ENCODE data around the gene SFPQ. TPM values are rescaled to one million over a fixed set of nuclear protein-coding genes. Genes with fewer than 3 reads are reported as not detected.
A peak's percentile ranks its signal among the peaks of the same experiment; 100 is the strongest.

SFPQ gene
- total RNA-seq, 1 experiment from 2014 or later, result 285 TPM

- POLR2A ChIA-PET, result no interaction called here
- Histone ChIP-seq H3K4me1 (peaks cover 12% of the 10 kb centered on the region), H3K27me3 (replicated peaks; ENCODE audit: control insufficient read depth, insufficient read depth, low read length) (no peaks in the 10 kb centered on the region), H3K36me3 (ENCODE audit: control insufficient read depth, insufficient read depth, low read length) (no peaks in the 10 kb centered on the region; the same call in 1 of the 2 replicates), H3K4me3 (ENCODE audit: low read depth, low read length) (peak overlapping the region; percentile 52), H3K9me3 (no peaks in the 10 kb centered on the region)
- H3K36me3 Mint-ChIP-seq (ENCODE audit: insufficient read depth, unreplicated experiment), result peaks cover 67% of the 10 kb centered on the region
- no peaks in the 10 kb centered on the region for H3K9me3 Mint-ChIP-seq (ENCODE audit: unreplicated experiment)
- H3K4me1 Mint-ChIP-seq (ENCODE audit: low read depth, unreplicated experiment), result peaks cover 30% of the 10 kb centered on the region
- CTCF ChIA-PET, result no interaction called here
- intact Hi-C loops (cut with micrococcal nuclease; ENCODE audit: unreplicated experiment), result loop anchor here (5.0 kb wide), 1 partner anchor 366 kb away; the partner anchor contains the start of genes KIAA0319L and NCDN
- no peak for DNase-seq
- no peaks in the 10 kb centered on the region for H3K27me3 Mint-ChIP-seq (ENCODE audit: insufficient read depth, unreplicated experiment)
- peak overlapping the region; percentile 88 for H3K27ac Mint-ChIP-seq (ENCODE audit: unreplicated experiment)
- BruUV-seq (replicated peaks), result no TSS peak
- H3K4me3 Mint-ChIP-seq (ENCODE audit: unreplicated experiment), result peak overlapping the region; percentile 89
- TF ChIP-seq CTCF (IDR thresholded peaks at IDR 0.05; ENCODE audit: insufficient read depth in 1 of 2, low read depth in 1 of 2, low read length in 1 of 2, severe bottlenecking in 1 of 2, unreplicated experiment in 1 of 2), result no peak
These were observed 1.4 kb downstream of the SFPQ start for GRCh38 chr1:35191429-35192055.

- BruUV-seq (replicated peaks), result TSS peak; percentile 49
- Histone ChIP-seq H3K9me3 (no peaks in the 10 kb centered on the region), H3K4me1 (peaks cover 12% of the 10 kb centered on the region), H3K4me3 (ENCODE audit: low read depth, low read length) (peak overlapping the region; percentile 52), H3K36me3 (ENCODE audit: control insufficient read depth, insufficient read depth, low read length) (no peaks in the 10 kb centered on the region; the same call in 1 of the 2 replicates), H3K27me3 (replicated peaks; ENCODE audit: control insufficient read depth, insufficient read depth, low read length) (no peaks in the 10 kb centered on the region)
- Mint-ChIP-seq H3K27ac (ENCODE audit: unreplicated experiment) (peak overlapping the region; percentile 88), H3K4me1 (ENCODE audit: low read depth, unreplicated experiment) (peaks cover 36% of the 10 kb centered on the region), H3K9me3 (ENCODE audit: unreplicated experiment) (no peaks in the 10 kb centered on the region), H3K27me3 (ENCODE audit: insufficient read depth, unreplicated experiment) (no peaks in the 10 kb centered on the region), H3K36me3 (ENCODE audit: insufficient read depth, unreplicated experiment) (peaks cover 75% of the 10 kb centered on the region), H3K4me3 (ENCODE audit: unreplicated experiment) (peak overlapping the region; percentile 89)
- CTCF ChIA-PET, result no interaction called here
- no peak for DNase-seq
- POLR2A ChIA-PET, result no interaction called here
- TF ChIP-seq CTCF (IDR thresholded peaks at IDR 0.05; ENCODE audit: insufficient read depth in 1 of 2, low read depth in 1 of 2, low read length in 1 of 2, severe bottlenecking in 1 of 2, unreplicated experiment in 1 of 2), result no peak
- intact Hi-C loops (cut with micrococcal nuclease; ENCODE audit: unreplicated experiment), result loop anchor here (5.0 kb wide), 1 partner anchor 367 kb away; the partner anchor contains the start of genes KIAA0319L and NCDN
These were observed 2.2 kb downstream of the SFPQ start for GRCh38 chr1:35190784-35191183.

- Mint-ChIP-seq H3K36me3 (ENCODE audit: insufficient read depth, unreplicated experiment) (peaks cover 95% of the 10 kb centered on the region), H3K4me1 (ENCODE audit: low read depth, unreplicated experiment) (peaks cover 34% of the 10 kb centered on the region), H3K4me3 (ENCODE audit: unreplicated experiment) (peak overlapping the region; percentile 89), H3K9me3 (ENCODE audit: unreplicated experiment) (no peaks in the 10 kb centered on the region), H3K27ac (ENCODE audit: unreplicated experiment) (no peak overlapping the region), H3K27me3 (ENCODE audit: insufficient read depth, unreplicated experiment) (no peaks in the 10 kb centered on the region)
- Histone ChIP-seq H3K4me1 (peaks cover 12% of the 10 kb centered on the region), H3K9me3 (no peaks in the 10 kb centered on the region), H3K4me3 (ENCODE audit: low read depth, low read length) (no peak overlapping the region), H3K27me3 (replicated peaks; ENCODE audit: control insufficient read depth, insufficient read depth, low read length) (no peaks in the 10 kb centered on the region), H3K36me3 (ENCODE audit: control insufficient read depth, insufficient read depth, low read length) (no peaks in the 10 kb centered on the region; the same call in 1 of the 2 replicates)
- intact Hi-C loops (cut with micrococcal nuclease; ENCODE audit: unreplicated experiment), result no loop called here
- CTCF ChIA-PET, result no interaction called here
- DNase-seq, result no peak
- no TSS peak for BruUV-seq (replicated peaks)
- no peak for TF ChIP-seq CTCF (IDR thresholded peaks at IDR 0.05; ENCODE audit: insufficient read depth in 1 of 2, low read depth in 1 of 2, low read length in 1 of 2, severe bottlenecking in 1 of 2, unreplicated experiment in 1 of 2)
- POLR2A ChIA-PET, result no interaction called here
These were observed 4.2 kb downstream of the SFPQ start for GRCh38 chr1:35188578-35189392.
